ENCODE data around the gene TBL3. TPM values are rescaled to one million over a fixed set of nuclear protein-coding genes. Genes with fewer than 3 reads are reported as not detected.
A peak's percentile ranks its signal among the peaks of the same experiment; 100 is the strongest.

Gene TBL3
- total and polyA plus RNA-seq, 9 of the 15 experiments (the other 6 are each of a cell fraction or from before 2014, with no cell fraction given), result 0.97 to 117 (median 24.5) TPM

DNA sequence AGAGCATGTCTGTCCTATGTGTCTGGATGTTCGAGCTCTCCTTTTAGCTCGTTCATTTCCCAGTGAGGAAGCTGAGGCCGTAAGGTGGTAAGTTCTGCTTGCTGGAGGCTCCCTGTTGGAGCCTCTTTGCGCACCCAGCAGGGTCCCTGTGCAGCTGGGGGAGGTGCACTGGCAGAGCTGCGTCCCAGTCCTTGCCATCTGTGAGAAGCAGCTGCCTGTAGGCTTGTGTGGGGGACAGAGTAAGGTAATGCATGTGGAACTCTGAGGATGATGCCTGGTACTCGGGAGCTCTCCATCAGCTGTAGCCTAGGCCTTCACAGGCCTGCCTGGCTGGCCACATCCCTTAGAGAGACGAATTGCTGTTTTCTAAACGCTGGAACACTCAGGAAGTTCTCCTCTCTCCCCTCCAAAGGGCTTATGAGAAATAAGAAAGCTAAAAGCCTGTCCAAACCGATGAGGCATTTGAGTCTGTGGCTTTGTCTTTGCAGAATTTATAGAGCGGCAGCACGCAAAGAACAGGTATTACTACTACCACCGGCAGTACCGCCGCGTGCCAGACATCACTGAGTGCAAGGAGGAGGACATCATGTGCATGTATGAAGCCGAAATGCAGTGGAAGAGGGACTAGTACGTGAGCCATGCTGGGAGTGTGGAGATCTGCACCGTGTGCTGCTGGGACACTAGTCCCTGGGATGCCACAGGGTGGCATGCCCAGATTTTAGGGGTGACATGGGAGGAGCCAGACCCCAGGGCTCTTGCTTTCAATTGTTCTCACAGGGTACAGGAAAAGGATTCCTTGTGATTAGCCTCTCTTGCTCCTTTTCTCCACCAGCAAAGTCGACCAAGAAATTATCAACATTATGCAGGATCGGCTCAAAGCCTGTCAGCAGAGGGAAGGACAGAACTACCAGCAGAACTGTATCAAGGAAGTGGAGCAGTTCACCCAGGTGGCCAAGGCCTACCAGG is 10.9 kb upstream of the TBL3 start (continued):
- TF ChIP-seq ZNF551 (CRISPR knock-in tag; IDR thresholded peaks at IDR 0.05), result peak; percentile 83; the same call in 1 of the 2 replicates
- TF ChIP-seq YY1 (IDR thresholded peaks at IDR 0.05; ENCODE audit: borderline replicate concordance in 1 of 3, control insufficient read depth in 1 of 3, extremely low read depth in 1 of 3, insufficient read depth in 3 of 3, insufficient read length in 1 of 3, insufficient replicate concordance in 2 of 3, low read depth in 1 of 3, low read length in 2 of 3), result no peak
- no peak for TF ChIP-seq SMAD2 (IDR thresholded peaks at IDR 0.05; ENCODE audit: low read depth, low read length)
- TF ChIP-seq U2AF2 (optimal IDR thresholded peaks at IDR 0.05; ENCODE audit: low read depth, low read length), result no peak
- TF ChIP-seq, protein P1, sequence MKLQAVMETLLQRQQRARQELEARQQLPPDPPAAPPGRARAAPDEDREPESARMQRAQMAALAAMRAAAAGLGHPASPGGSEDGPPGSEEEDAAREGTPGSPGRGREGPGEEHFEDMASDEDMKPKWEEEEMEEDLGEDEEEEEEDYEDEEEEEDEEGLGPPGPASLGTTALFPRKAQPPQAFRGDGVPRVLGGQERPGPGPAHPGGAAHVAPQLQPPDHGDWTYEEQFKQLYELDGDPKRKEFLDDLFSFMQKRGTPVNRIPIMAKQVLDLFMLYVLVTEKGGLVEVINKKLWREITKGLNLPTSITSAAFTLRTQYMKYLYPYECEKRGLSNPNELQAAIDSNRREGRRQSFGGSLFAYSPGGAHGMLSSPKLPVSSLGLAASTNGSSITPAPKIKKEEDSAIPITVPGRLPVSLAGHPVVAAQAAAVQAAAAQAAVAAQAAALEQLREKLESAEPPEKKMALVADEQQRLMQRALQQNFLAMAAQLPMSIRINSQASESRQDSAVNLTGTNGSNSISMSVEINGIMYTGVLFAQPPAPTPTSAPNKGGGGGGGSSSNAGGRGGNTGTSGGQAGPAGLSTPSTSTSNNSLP (IDR thresholded peaks at IDR 0.05; ENCODE audit: borderline replicate concordance, low read depth, low read length), result no peak
- no peak; a peak in 1 of 4 replicates for TF ChIP-seq HDAC1 (IDR thresholded peaks at IDR 0.05)
- no peak for TF ChIP-seq RCOR1 (IDR thresholded peaks at IDR 0.05; ENCODE audit: borderline replicate concordance in 1 of 2, low read depth in 2 of 2, low read length in 2 of 2)
- no peak for TF ChIP-seq ZC3H8 (IDR thresholded peaks at IDR 0.05)
- TF ChIP-seq NEUROD1 (IDR thresholded peaks at IDR 0.05; ENCODE audit: borderline replicate concordance, low read depth, low read length, partially characterized antibody), result no peak
- TF ChIP-seq LCOR (CRISPR knock-in tag; IDR thresholded peaks at IDR 0.05), result peak; percentile 54; the same call in 1 of the 2 replicates
- no peak for TF ChIP-seq ID3 (CRISPR knock-in tag; IDR thresholded peaks at IDR 0.05)
- TF ChIP-seq ID3 (tag; IDR thresholded peaks at IDR 0.05), result no peak
- no peak for TF ChIP-seq CTBP1 (IDR thresholded peaks at IDR 0.05; ENCODE audit: borderline replicate concordance)
- TF ChIP-seq MAFG (tag; conservative IDR thresholded peaks at IDR 0.05), result no peak
- TF ChIP-seq ZBTB1 (CRISPR knock-in tag; IDR thresholded peaks at IDR 0.05; ENCODE audit: borderline replicate concordance, low read depth), result no peak
- TF ChIP-seq ILK (tag; IDR thresholded peaks at IDR 0.05; ENCODE audit: borderline replicate concordance, low read depth), result no peak
- TF ChIP-seq ZFP30 (CRISPR knock-in tag; IDR thresholded peaks at IDR 0.05; ENCODE audit: borderline replicate concordance), result 0 out of 2 replicates have a peak, but pooled peaks have one; percentile 22
- TF ChIP-seq ZC3H4 (CRISPR knock-in tag; IDR thresholded peaks at IDR 0.05; ENCODE audit: borderline replicate concordance), result peak; percentile 7; the same call in 1 of the 2 replicates
- TF ChIP-seq GATA2 (CRISPR knock-in tag; IDR thresholded peaks at IDR 0.05), result no peak
- no peak for TF ChIP-seq ZBTB8A (IDR thresholded peaks at IDR 0.05; ENCODE audit: partially characterized antibody)
- TF ChIP-seq SMARCB1 (IDR thresholded peaks at IDR 0.05; ENCODE audit: insufficient read length, low read depth), result no peak
- no peak for TF ChIP-seq SMARCE1 (IDR thresholded peaks at IDR 0.05)
- TF ChIP-seq JUND (IDR thresholded peaks at IDR 0.05; ENCODE audit: borderline replicate concordance, low read depth, low read length), result no peak
- no peak for TF ChIP-seq JUND (tag; IDR thresholded peaks at IDR 0.05; ENCODE audit: borderline replicate concordance, low read depth, low read length)
